ENCODE data around the gene RASGRF1. TPM values are rescaled to one million over a fixed set of nuclear protein-coding genes. Genes with fewer than 3 reads are reported as not detected.
"Not testable (repeated sequence)": the region's sequence is repeated elsewhere in the genome, so short reads cannot be mapped to it uniquely, and the experiment has no call there.

RASGRF1 gene
- total RNA-seq, 2 donors from 2014 or later, result 0.09 to 1.1 TPM

DNA sequence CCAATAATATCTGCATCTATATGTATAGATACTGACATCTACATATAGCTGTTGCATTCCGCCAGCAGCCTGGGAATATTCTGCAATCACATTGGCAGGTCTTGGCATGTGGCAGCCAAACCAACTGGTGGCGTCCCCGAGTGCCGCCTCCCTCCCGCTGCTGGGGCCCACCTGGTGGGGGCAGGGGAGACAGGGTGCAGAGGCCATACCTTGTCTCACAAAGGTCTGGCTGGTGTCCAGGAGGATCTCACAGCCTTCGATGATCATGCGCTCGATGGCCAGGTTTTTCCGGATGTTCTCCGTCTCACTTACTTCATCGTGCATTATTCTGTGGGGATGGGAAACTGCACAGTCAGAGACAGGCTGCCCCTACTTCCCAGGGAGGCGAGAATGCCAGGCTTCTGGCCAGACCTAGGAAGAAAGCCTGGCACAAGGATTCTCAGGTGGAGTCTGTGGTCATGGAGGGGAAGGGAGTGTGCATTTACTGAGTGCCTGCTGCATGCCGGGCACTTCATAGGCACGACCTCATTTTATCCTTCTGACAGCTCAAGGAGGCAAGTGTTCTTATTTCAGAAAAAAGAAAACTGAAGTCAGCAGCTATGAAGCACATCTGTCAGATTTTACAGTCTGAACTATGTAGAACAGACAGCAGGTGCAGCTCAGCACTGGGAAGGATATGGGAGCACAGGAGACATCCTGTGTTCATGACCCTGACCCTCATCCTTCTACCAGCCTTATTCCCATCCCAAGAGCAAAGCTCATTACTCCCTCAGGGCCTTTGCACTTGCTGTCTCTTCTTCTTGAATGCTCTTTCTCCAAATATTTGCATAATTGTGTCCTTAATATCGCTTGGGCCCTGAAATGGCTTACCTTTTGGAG, 62.8 kb downstream of the RASGRF1 start:
- H3K9me3 ChIP-seq, result no peaks in the 10 kb centered on the region
- WGBS, result 68% methylated on average over 15 of the region's 15 CpGs
- intact Hi-C loops (cut with DNase I), result loop anchor here (1.0 kb wide), 1 partner anchor 157 kb away; no protein-coding TSS in a partner anchor
- H3K36me3 ChIP-seq, result no peaks in the 10 kb centered on the region
- H3K4me1 ChIP-seq (replicated peaks), result no peaks in the 10 kb centered on the region
- TF ChIP-seq, protein P1, sequence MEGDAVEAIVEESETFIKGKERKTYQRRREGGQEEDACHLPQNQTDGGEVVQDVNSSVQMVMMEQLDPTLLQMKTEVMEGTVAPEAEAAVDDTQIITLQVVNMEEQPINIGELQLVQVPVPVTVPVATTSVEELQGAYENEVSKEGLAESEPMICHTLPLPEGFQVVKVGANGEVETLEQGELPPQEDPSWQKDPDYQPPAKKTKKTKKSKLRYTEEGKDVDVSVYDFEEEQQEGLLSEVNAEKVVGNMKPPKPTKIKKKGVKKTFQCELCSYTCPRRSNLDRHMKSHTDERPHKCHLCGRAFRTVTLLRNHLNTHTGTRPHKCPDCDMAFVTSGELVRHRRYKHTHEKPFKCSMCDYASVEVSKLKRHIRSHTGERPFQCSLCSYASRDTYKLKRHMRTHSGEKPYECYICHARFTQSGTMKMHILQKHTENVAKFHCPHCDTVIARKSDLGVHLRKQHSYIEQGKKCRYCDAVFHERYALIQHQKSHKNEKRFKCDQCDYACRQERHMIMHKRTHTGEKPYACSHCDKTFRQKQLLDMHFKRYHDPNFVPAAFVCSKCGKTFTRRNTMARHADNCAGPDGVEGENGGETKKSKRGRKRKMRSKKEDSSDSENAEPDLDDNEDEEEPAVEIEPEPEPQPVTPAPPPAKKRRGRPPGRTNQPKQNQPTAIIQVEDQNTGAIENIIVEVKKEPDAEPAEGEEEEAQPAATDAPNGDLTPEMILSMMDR (IDR thresholded peaks at IDR 0.05), result no peak
- no peak for TF ChIP-seq POLR2AphosphoS5 (IDR thresholded peaks at IDR 0.05)
- no peak for TF ChIP-seq POLR2A (IDR thresholded peaks at IDR 0.05)
- H3K27ac ChIP-seq, result no peak overlapping the region
- DNase-seq (ENCODE audit: low spot score), result no peak
- H3K4me3 ChIP-seq, result no peak overlapping the region
- H3K27me3 ChIP-seq (replicated peaks; ENCODE audit: insufficient read depth), result no peaks in the 10 kb centered on the region

DNA sequence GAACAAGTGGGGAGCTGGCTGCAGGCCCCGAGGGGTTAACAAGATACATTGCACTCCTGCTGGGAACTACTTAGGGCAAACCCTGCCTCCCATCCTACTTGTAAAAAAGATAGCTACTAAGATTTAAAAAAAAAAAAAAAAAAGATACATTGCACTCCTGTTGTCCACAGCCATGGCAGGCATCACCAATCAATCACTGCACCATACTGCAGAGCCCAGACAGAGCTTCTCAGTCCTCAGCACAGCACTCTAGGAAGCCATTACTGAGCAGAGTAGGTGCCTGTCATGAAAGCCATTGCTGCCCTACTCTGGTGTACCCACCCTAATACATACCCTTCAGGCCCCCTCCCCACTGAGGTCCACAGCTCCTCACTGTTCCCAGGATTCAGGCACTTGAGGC, 64.8 kb downstream of the RASGRF1 start:
- no peaks in the 10 kb centered on the region for H3K4me1 ChIP-seq (replicated peaks)
- no peak overlapping the region for H3K27ac ChIP-seq
- no peaks in the 10 kb centered on the region for H3K9me3 ChIP-seq
- no peaks in the 10 kb centered on the region for H3K36me3 ChIP-seq
- no peaks in the 10 kb centered on the region for H3K27me3 ChIP-seq (replicated peaks; ENCODE audit: insufficient read depth)
- H3K4me3 ChIP-seq, result no peak overlapping the region
- intact Hi-C loops (cut with DNase I), result no loop called here
- no peak for DNase-seq (ENCODE audit: low spot score)
- WGBS, result 100% methylated on average over 1 of the region's 1 CpG
- TF ChIP-seq, protein P1 (IDR thresholded peaks at IDR 0.05), result no peak
- TF ChIP-seq POLR2A (IDR thresholded peaks at IDR 0.05) (no peak), POLR2AphosphoS5 (IDR thresholded peaks at IDR 0.05) (no peak)

DNA sequence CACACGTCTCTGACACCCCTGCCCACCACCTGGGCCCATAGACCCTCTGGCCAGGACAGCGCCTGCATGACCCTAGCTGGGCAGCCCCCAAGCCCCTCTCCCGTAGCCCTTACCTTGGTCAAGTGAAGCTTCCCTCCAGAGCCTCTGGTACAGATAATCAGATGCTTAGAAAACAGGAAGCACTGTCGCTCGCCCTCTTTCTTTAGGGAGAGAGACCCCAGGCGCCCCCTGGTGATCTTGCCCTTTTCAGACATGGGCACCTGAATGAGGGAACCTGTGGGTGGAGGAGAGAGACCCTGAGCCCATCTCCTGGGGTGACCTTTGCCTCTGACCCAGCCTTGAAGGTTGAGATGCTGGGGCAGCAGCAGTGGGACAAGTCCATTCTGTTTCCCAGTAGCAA, 65.4 kb downstream of the RASGRF1 start:
- H3K4me1 ChIP-seq (replicated peaks), result no peaks in the 10 kb centered on the region
- 93% methylated on average over 6 of the region's 6 CpGs for WGBS
- no peaks in the 10 kb centered on the region for H3K36me3 ChIP-seq
- H3K9me3 ChIP-seq, result no peaks in the 10 kb centered on the region
- H3K27me3 ChIP-seq (replicated peaks; ENCODE audit: insufficient read depth), result no peaks in the 10 kb centered on the region
- intact Hi-C loops (cut with DNase I), result no loop called here
- no peak overlapping the region for H3K4me3 ChIP-seq
- no peak for DNase-seq (ENCODE audit: low spot score)
- TF ChIP-seq POLR2A (IDR thresholded peaks at IDR 0.05), result no peak
- no peak for TF ChIP-seq POLR2AphosphoS5 (IDR thresholded peaks at IDR 0.05)
- TF ChIP-seq, protein P1 (IDR thresholded peaks at IDR 0.05), result no peak
- no peak overlapping the region for H3K27ac ChIP-seq

DNA sequence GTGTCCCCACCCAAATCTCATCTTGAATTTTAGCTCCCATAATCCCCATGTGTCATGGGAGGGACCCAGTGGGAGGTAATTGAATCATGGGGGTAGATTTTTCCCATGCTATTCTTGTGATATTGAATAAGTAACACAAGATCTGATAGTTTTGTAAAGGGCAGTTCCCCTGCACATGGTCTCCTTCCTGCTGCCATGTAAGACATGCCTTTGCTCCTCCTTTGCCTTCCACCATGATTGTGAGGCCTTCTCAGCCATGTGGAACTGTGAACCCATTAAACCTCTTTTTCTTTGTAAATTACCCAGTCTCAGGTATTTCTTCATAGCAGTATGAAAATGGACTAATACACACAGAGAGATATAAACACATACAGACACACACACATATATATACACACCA, 66.1 kb downstream of the RASGRF1 start:
- H3K27me3 ChIP-seq (replicated peaks; ENCODE audit: insufficient read depth); H3K9me3 ChIP-seq; intact Hi-C loops (cut with DNase I); DNase-seq (ENCODE audit: low spot score); H3K27ac ChIP-seq; H3K4me1 ChIP-seq (replicated peaks); H3K36me3 ChIP-seq; H3K4me3 ChIP-seq: not testable (repeated sequence)

DNA sequence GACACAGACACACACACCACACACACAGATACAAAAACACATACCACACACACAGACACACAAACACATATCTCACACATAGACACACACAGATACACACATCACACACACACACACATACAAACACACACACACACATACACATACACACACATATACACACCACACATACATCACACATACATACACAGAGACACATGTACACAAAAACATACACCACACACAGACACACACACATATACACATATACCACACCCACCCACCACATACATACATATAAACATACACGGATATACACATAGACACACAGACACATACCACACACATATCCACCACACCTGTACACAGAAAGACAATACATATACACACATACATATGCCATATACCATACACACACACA, 66.7 kb downstream of the RASGRF1 start:
- Histone ChIP-seq H3K4me1 (replicated peaks) (no peaks in the 10 kb centered on the region), H3K27me3 (replicated peaks; ENCODE audit: insufficient read depth) (no peaks in the 10 kb centered on the region), H3K9me3 (no peaks in the 10 kb centered on the region), H3K4me3 (no peak overlapping the region), H3K27ac (no peak overlapping the region), H3K36me3 (no peaks in the 10 kb centered on the region)
- 96% methylated on average over 1 of the region's 1 CpG for WGBS
- DNase-seq (ENCODE audit: low spot score), result no peak
- intact Hi-C loops (cut with DNase I), result no loop called here
- TF ChIP-seq POLR2AphosphoS5 (IDR thresholded peaks at IDR 0.05), result no peak
- no peak for TF ChIP-seq POLR2A (IDR thresholded peaks at IDR 0.05)
- TF ChIP-seq, protein P1 (IDR thresholded peaks at IDR 0.05), result no peak

Measured in prostate gland (tissue), 2 donors.